ENCODE measurements around the gene WNT5A.
A peak's percentile ranks its signal among the peaks of the same experiment; 100 is the strongest.

WNT5A gene

GRCh38 chr3:55487381-55488241, 505 bp upstream of the WNT5A start:
- H3K4me3 ChIP-seq (ENCODE audit: low read depth, low read length) = peak overlapping the region; percentile 72
- DNase-seq (ENCODE audit: low read depth) = no peak
- TF ChIP-seq CTCF (IDR thresholded peaks at IDR 0.05; ENCODE audit: control insufficient read depth, extremely low read depth, insufficient read depth) = peak; percentile 32; the same call in 1 of the 2 replicates

DNA sequence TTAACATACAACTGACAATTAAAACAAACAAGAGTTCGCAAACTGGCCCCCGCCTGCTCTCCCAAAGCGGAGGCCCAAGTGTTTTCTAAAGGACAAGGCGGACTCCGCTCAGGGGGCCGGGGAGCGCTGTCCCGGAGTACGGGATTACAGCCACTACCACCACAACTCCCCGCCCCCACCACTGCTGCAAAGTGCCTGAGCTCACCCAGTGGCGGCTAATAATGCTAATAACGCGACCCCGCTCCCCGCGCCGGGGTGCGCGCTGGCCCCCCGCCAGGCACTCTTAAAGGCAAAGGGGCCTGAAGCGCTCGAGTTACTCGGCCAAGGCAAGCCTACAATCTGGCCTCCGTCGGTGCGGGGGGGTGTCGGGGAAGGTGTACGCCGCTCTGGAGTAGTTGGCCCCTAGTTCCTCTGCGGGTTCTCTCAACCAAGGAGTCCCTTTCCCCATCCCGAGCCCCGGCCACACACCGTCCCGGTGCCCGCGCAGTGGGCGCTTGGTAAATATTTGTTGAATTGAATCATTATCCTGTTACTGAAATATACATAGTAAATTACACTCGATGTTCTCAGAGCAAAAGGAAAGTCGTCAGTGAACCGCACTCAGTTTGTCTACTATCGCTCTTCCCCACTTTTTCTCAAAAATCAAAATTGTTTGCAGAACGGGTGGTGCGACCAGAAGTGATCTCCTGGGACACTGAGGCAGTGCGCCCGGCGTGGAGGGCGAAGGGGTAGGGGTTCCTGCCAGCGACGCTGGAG, 827 bp downstream of the WNT5A start:
- no peak for DNase-seq (ENCODE audit: low read depth)
- no peak for TF ChIP-seq CTCF (IDR thresholded peaks at IDR 0.05; ENCODE audit: control insufficient read depth, extremely low read depth, insufficient read depth)
- H3K4me3 ChIP-seq (ENCODE audit: low read depth, low read length) = peak overlapping the region; percentile 72

GRCh38 chr3:55484801-55485791, 2.0 kb downstream of the WNT5A start:
- peak overlapping the region; percentile 15; the same call in 1 of the 2 replicates for H3K4me3 ChIP-seq (ENCODE audit: low read depth, low read length)
- no peak for DNase-seq (ENCODE audit: low read depth)
- TF ChIP-seq CTCF (IDR thresholded peaks at IDR 0.05; ENCODE audit: control insufficient read depth, extremely low read depth, insufficient read depth) = peak; percentile 72

GRCh38 chr3:55484191-55484689, 2.9 kb downstream of the WNT5A start:
- no peak overlapping the region for H3K4me3 ChIP-seq (ENCODE audit: low read depth, low read length)
- no peak for DNase-seq (ENCODE audit: low read depth)
- TF ChIP-seq CTCF (IDR thresholded peaks at IDR 0.05; ENCODE audit: control insufficient read depth, extremely low read depth, insufficient read depth) = no peak

- no peak for TF ChIP-seq CTCF (IDR thresholded peaks at IDR 0.05; ENCODE audit: control insufficient read depth, extremely low read depth, insufficient read depth)
- no peak overlapping the region for H3K4me3 ChIP-seq (ENCODE audit: low read depth, low read length)
- DNase-seq (ENCODE audit: low read depth) = no peak
Measured at GRCh38 chr3:55483196-55484095, 3.7 kb downstream of the WNT5A start.
